Right cardiac atrium (tissue), 5 donors: ENCODE data around the gene PDIA5. TPM values are rescaled to one million over a fixed set of nuclear protein-coding genes. Genes with fewer than 3 reads are reported as not detected.

Experiments
- ATAC-seq, 2 donors: fragments of 200-7000 bp; cut with Tn5 transposase; one replicate each; pipeline versions ENCODE4 v1.8.0 to v1.9.1; 2020; ENCODE audit warnings: moderate library complexity in 2 of 2, mild to moderate bottlenecking in 1 of 2
- DNase-seq, 3 donors: peaks; one replicate each; pipeline ENCODE4 v3.0.0-alpha.2; 2020
- H3K27ac ChIP-seq: one replicate; pipeline ENCODE4 v1.5.1; 2013; ENCODE audit warnings: mild to moderate bottlenecking, low read length, control low read depth, moderate library complexity
- H3K27me3 ChIP-seq: one replicate; pipeline ENCODE4 v1.6.1; 2013; ENCODE audit not compliant: control insufficient read depth, insufficient read depth
- H3K4me1 ChIP-seq: one replicate; pipeline ENCODE4 v1.6.1; 2013; ENCODE audit warnings: low read length; ENCODE audit not compliant: control insufficient read depth, insufficient read depth
- H3K4me3 ChIP-seq: one replicate; pipeline ENCODE4 v1.5.1; 2013; ENCODE audit warnings: low read length, control low read depth
- H3K9me3 ChIP-seq: one replicate; pipeline ENCODE4 v1.6.1; 2013; ENCODE audit warnings: low read length; ENCODE audit not compliant: control insufficient read depth
- WGBS: extraction: QIAGEN DNeasy Blood & Tissue Kit; methylation state at CpG from one replicate; pipeline ENCODE4 v1.1.7; 2013; 5-methylcytosine and 5-hydroxymethylcytosine counted together
- intact Hi-C, 4 donors: fragments of 100-400 bp; cut with DNase I; formaldehyde crosslinking; loops; one replicate each; pipeline versions ENCODE4 v1.11.0 to v1.14.0; 2022 to 2023
- polyA plus RNA-seq: library from polyadenylated mRNA; stranded (reverse); fragments of 200-250 nt; gene quantifications from one replicate; pipeline ENCODE4 v1.2.3, GENCODE V29; 2013
- total RNA-seq, 4 donors: library from RNA; stranded (reverse); fragmentation: NEBNext Ultra II Directional; extraction: Animal tissue kit (Norgen Biotek cat#: 25700); gene quantifications; one replicate each; pipeline ENCODE4 v1.2.1, GENCODE V29; 2021
- donor health status: healthy with polysubstance abuse.
- donor health status: DM: no; HTN: yes; CAD: no.
- donor health status: DM: no; HTN: no; CAD: no.
- donor health status: DM: no; HTN: yes; CAD: no; lungs with severe emphysema.
- donor health status: DM: yes; HTN: yes; CAD: no.

PDIA5 gene
- total and polyA plus RNA-seq, 5 donors = 8.3 to 11.1 (median 9.7) TPM

DNA sequence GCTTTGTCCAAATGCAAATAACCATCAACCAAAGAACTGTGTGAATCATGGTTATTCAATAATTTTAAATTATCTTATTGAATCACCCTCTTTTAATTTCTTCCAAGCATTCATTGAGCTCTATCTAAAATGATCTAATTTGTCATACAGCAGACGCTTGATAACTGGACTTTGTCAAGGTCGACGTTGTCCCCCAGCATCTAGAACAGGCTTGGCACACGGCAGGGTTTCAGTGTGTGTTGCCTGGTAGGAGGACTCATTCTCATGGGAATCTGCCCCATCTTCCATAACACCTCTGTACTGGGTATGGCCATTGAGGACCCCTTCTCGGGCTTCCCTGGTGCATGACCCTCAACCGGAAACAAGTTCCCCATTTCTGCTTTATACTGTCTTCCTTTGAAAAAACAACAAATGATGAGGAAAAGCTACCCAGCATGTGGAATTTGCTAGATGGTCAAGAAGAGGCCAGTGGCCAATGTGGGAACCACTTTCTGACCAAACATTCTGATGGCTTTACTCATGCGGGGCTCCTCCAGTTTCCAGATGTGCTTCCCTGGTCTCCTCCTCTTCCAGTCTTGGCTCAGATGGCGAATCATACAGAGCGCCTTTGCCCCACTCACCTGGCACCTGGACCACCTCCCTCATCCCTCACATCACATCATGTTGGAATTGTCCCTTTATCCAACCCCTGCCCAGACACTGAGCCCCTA, 93.3 kb downstream of the PDIA5 start:
- Histone ChIP-seq H3K4me3 (no peak overlapping the region), H3K27me3 (no peaks in the 10 kb centered on the region), H3K9me3 (no peaks in the 10 kb centered on the region), H3K27ac (no peak overlapping the region), H3K4me1 (no peaks in the 10 kb centered on the region)
- intact Hi-C loops = no loop called here
- DNase-seq (no peak), ATAC-seq (no peak)
- 89% methylated on average over 9 of the region's 9 CpGs for WGBS

DNA sequence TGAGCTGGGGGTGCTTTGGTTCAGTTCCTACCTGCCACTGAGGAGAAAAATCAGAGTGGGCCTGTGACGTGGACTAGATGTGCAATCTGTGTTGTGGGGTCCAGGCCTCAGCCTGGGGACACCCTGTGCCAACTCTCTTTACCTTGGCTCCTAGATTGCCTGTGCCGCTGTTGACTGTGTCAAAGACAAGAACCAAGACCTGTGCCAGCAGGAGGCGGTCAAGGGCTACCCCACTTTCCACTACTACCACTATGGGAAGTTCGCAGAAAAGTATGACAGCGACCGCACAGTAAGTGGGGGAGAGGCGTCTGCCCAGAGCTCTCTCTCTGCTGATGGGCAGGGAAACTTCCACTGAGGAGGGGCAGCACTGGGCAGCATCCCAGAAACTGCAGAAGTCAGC, 94.3 kb downstream of the PDIA5 start:
- H3K27me3 ChIP-seq = no peaks in the 10 kb centered on the region
- ATAC-seq = no peak
- H3K9me3 ChIP-seq = no peaks in the 10 kb centered on the region
- no peaks in the 10 kb centered on the region for H3K4me1 ChIP-seq
- no peak overlapping the region for H3K27ac ChIP-seq
- DNase-seq = no peak
- no peak overlapping the region for H3K4me3 ChIP-seq
- intact Hi-C loops = no loop called here
- 95% methylated on average over 7 of the region's 7 CpGs for WGBS

DNA sequence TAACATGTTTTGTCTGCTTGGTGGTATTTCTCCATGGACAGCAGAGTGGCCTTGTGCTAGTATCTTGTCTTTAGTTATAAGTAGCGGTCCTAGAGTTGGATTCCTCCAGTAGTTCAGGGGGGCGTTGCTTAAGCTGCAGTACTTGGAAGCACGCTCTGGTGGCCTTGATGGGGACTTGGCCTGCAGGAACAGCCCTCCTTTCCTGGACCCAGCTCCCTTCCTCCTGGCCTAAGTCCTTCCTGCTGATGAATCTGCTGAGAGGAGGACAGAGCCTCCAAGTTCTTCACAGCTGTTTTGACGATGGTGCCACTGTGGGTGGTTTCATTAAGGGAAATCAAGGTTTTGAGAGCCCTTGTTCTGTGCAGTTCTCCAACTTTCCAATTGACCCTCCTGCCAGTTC, 96.3 kb downstream of the PDIA5 start:
- no peaks in the 10 kb centered on the region for H3K9me3 ChIP-seq
- H3K4me1 ChIP-seq = no peaks in the 10 kb centered on the region
- no peak overlapping the region for H3K27ac ChIP-seq
- no peaks in the 10 kb centered on the region for H3K27me3 ChIP-seq
- intact Hi-C loops = no loop called here
- DNase-seq = no peak
- no peak overlapping the region for H3K4me3 ChIP-seq
- 77% methylated on average over 4 of the region's 4 CpGs for WGBS
- no peak for ATAC-seq

DNA sequence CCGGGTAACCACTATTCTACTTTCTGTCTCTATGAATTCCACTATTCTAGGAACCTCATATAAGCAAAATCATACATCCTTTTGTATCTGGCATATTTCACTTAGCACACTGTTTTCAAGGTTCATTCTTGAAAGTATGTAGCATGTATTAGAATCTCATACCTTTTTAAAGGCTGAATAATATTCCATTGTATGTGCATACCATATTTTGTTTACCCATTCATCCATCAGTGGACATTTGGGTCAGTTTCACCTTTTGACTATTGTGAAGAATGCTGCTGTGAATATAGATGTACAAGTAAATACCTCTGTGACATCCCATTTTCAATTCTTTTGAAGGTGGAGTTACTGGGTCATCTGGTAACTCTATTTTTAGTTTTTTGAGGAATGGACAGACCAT, 98.3 kb downstream of the PDIA5 start:
- Histone ChIP-seq H3K9me3 (no peaks in the 10 kb centered on the region), H3K4me3 (no peak overlapping the region), H3K27ac (no peak overlapping the region), H3K27me3 (no peaks in the 10 kb centered on the region), H3K4me1 (no peaks in the 10 kb centered on the region)
- DNase-seq = no peak
- intact Hi-C loops = no loop called here
- no peak for ATAC-seq
- WGBS = 95% methylated on average over 1 of the region's 1 CpG

DNA sequence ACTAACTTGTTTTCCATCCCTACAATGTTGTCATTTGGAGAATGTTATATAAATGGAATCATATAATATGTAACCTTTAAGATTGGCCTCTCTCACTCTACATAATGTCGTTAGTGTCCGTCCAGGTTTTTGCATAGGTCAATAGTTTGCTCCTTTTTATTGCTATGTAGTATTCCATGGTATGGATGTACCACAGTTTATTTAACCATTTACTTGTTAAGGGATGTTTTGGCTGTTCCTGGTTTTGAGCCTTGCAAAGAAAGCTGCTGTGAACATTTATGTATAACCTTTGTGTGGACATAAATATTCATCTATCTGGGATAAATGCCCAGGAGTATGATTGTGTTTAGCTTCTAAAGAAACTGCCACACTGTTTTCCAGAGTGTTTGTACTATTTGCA, 100.9 kb downstream of the PDIA5 start:
- Histone ChIP-seq H3K4me3 (no peak overlapping the region), H3K27me3 (no peaks in the 10 kb centered on the region), H3K9me3 (no peaks in the 10 kb centered on the region), H3K27ac (no peak overlapping the region), H3K4me1 (no peaks in the 10 kb centered on the region)
- 100% methylated on average over 2 of the region's 2 CpGs for WGBS
- DNase-seq (no peak), ATAC-seq (no peak)
- intact Hi-C loops = no loop called here

DNA sequence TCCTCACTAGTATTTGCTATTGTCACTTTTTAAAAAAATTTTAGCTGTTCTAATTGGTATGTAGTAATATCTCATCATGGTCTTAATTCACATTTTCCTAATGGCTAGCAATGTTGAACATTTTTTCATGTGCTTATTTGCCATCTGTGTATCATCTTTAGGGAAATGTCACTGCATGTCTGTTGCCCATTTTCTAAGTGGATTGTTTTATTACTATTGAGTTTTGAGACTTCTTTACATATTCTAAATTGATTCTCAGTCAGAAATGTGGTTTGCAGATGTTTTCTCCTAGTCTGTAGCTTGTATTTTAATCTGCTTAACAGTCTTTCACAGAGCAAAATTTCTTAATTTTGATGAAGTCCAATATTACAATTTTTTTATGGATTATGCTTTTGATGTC, 101.3 kb downstream of the PDIA5 start:
- DNase-seq (no peak), ATAC-seq (no peak)
- H3K4me3 ChIP-seq = no peak overlapping the region
- H3K27me3 ChIP-seq = no peaks in the 10 kb centered on the region
- intact Hi-C loops = no loop called here
- no peaks in the 10 kb centered on the region for H3K9me3 ChIP-seq
- no peaks in the 10 kb centered on the region for H3K4me1 ChIP-seq
- H3K27ac ChIP-seq = no peak overlapping the region

DNA sequence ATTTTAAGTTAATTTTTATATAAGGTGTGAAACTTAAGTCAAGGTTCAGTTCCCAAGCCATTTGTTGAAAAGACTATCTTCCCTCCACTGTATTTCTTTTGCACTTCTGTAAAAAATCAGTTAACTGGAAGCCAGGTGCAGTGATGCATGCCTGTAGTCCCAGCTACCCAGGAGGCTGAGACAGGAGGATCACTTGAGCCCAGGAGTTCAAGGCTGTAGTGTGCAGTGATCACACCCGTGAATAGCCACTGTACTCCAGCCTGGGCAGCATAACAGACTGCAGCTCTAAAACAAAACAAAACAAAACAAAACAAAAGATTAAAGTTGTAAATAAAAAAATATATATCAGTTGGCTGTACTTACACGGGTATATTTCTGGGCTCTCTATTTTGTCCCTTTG, 101.8 kb downstream of the PDIA5 start:
- WGBS = 89% methylated on average over 2 of the region's 2 CpGs
- no peak for ATAC-seq
- Histone ChIP-seq H3K27ac (no peak overlapping the region), H3K4me1 (no peaks in the 10 kb centered on the region), H3K27me3 (no peaks in the 10 kb centered on the region), H3K9me3 (no peaks in the 10 kb centered on the region), H3K4me3 (no peak overlapping the region)
- no peak for DNase-seq
- intact Hi-C loops = no loop called here

DNA sequence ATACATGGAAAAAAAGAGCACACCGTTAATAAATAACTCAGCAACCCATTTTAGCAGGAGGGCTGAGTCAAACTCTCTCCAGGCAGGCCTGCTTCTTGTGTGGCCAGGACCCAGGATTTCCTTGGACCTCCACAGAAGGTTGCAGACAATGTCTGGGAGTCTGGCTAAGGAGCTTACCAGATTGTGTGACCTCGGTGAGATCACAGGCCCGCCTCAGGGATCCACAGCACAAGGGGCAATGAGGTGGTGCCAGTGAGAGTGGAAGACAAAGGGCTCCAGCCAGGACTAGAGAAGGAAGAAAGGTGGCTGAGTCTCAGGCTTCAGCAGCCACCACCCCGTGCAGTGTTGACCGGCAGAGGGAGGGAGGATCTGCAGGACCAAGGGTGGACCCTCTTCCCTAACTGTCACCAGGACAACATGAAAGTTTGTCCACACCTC, 102.7 kb downstream of the PDIA5 start:
- DNase-seq (no peak), ATAC-seq (no peak)
- H3K4me1 ChIP-seq = no peaks in the 10 kb centered on the region
- H3K27ac ChIP-seq = no peak overlapping the region
- intact Hi-C loops = no loop called here
- no peak overlapping the region for H3K4me3 ChIP-seq
- no peaks in the 10 kb centered on the region for H3K27me3 ChIP-seq
- no peaks in the 10 kb centered on the region for H3K9me3 ChIP-seq
- WGBS = 73% methylated on average over 5 of the region's 5 CpGs

DNA sequence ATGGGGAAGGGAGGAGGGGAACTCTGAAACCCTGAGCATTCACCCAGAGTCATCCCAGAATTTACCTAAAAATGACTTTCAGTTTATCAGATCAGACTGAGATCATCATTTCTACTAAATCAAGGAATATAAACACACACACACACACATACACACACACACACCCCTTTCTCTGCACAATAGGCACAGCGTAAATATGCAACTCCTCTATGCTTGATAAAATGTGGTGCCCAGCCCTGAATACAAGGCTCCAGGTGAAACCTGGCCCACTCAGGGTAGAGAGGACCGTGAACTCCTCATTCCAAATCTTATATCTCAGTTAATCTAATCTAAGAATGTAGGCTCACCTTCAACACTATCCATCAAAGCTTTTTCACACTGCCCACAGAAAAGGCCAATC, 103.1 kb downstream of the PDIA5 start:
- 46% methylated on average over 2 of the region's 2 CpGs for WGBS

DNA sequence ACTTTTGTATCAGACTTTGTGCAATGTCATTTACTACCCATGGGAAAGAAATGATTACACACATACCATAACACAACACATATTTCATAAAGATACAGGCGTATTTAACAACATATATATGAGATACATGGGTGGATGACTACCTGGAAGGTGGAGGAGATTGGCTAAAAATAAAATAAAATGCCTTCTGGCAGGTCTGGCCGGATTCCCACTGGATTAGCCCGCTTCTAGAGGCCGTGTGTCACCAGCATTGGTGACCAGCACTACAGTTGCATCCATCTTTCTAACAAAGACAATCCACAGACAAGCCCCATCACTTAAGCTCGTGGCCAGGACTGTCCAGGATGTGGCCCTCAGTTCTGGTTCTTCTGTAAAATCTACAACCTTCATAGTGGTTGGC, 114.0 kb downstream of the PDIA5 start:
- WGBS = 91% methylated on average over 5 of the region's 5 CpGs
- Histone ChIP-seq H3K27me3 (no peaks in the 10 kb centered on the region), H3K27ac (no peak overlapping the region), H3K4me1 (no peaks in the 10 kb centered on the region), H3K4me3 (no peak overlapping the region), H3K9me3 (no peaks in the 10 kb centered on the region)
- intact Hi-C loops = no loop called here
- ATAC-seq = no peak
- no peak for DNase-seq

More for the DNA sequence above, 103.1 kb downstream of the PDIA5 start:
- Histone ChIP-seq H3K9me3 (no peaks in the 10 kb centered on the region), H3K4me1 (no peaks in the 10 kb centered on the region), H3K27me3 (no peaks in the 10 kb centered on the region), H3K27ac (no peak overlapping the region), H3K4me3 (no peak overlapping the region)
- DNase-seq (no peak), ATAC-seq (no peak)
- intact Hi-C loops = no loop called here

DNA sequence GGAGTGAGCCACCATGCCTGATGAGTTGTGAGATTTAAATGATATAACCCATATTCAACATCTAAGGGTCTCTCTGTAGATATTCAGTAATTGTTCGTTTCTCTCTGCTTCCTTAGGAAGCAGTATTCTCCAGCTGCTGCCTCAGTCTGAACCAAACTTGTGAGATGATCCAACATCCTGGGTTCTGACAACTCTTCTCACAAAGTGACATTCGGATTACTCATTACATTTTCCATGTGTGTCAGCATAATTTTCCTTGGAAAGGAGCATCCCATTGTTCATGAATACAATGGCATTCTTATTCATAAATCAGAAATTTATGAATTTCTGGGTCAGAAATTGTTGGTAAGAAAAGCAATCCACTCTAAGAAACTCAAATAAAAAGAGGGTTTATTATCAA, 119.9 kb downstream of the PDIA5 start:
- Histone ChIP-seq H3K27ac (no peak overlapping the region), H3K4me3 (no peak overlapping the region), H3K9me3 (no peaks in the 10 kb centered on the region), H3K4me1 (no peaks in the 10 kb centered on the region), H3K27me3 (no peaks in the 10 kb centered on the region)
- ATAC-seq (no peak), DNase-seq (no peak)
- intact Hi-C loops = no loop called here
- WGBS = 57% methylated on average over 2 of the region's 2 CpGs

DNA sequence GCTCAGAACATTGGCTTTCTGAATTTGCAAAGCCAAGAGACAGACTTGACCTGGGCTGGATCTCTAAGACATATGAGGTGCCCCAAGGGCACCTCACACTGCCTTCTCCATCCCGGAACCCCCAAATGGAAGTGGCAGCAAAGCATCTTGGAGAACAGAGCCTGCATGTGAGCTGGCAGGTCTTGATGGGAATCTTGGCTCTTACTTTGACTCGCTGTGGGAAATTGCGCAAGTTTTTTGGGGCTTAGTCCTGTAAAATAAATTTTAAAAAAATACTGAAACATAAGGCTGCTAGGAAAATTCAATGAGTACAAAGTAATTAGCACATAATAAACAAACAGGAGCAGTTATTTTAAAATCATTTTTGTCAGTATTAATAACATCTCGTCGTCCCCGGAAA, 121.2 kb downstream of the PDIA5 start:
- intact Hi-C loops = no loop called here
- no peaks in the 10 kb centered on the region for H3K27me3 ChIP-seq
- H3K4me1 ChIP-seq = no peaks in the 10 kb centered on the region
- no peak overlapping the region for H3K27ac ChIP-seq
- H3K4me3 ChIP-seq = no peak overlapping the region
- 93% methylated on average over 6 of the region's 6 CpGs for WGBS
- ATAC-seq (no peak), DNase-seq (no peak)
- no peaks in the 10 kb centered on the region for H3K9me3 ChIP-seq
